ENCODE measurements around the gene SHISA9. TPM values are rescaled to one million over a fixed set of nuclear protein-coding genes. Genes with fewer than 3 reads are reported as not detected.

The SHISA9 gene
- total and polyA plus RNA-seq, 2 donors from 2014 or later = 0.95 to 2.8 TPM

- FAIRE-seq (no peak), DNase-seq (no peak)
- no peak overlapping the region for H3K27ac ChIP-seq (ENCODE audit: low read depth in 2 of 2, low read length in 2 of 2)
- H3K9me3 ChIP-seq (ENCODE audit: control insufficient read depth in 2 of 3, insufficient read depth in 1 of 3, low read length in 3 of 3) = no peaks in the 10 kb centered on the region
- no peak overlapping the region for H3K9ac ChIP-seq (ENCODE audit: low read length in 3 of 3)
- H3K36me3 ChIP-seq (ENCODE audit: control insufficient read depth in 2 of 3, insufficient read depth in 3 of 3, low read length in 3 of 3) = no peaks in the 10 kb centered on the region
- intact Hi-C loops (cut with DNase I) = no loop called here
- H3K4me1 ChIP-seq (ENCODE audit: control insufficient read depth in 2 of 3, insufficient read depth in 2 of 3, low read depth in 1 of 3, low read length in 3 of 3) = no peaks in the 10 kb centered on the region
- no peak for TF ChIP-seq CTCF (IDR thresholded peaks at IDR 0.05; ENCODE audit: borderline replicate concordance, extremely low read depth, insufficient read depth)
- H3K4me3 ChIP-seq (ENCODE audit: low read length in 3 of 3) = no peak overlapping the region
- no peaks in the 10 kb centered on the region for H3K27me3 ChIP-seq (ENCODE audit: control insufficient read depth, insufficient read depth, low read length)
These were observed 334.9 kb downstream of the SHISA9 start for GRCh38 chr16:13236308-13236707.

- no peaks in the 10 kb centered on the region for H3K27me3 ChIP-seq (ENCODE audit: control insufficient read depth, insufficient read depth, low read length)
- FAIRE-seq (no peak), DNase-seq (no peak)
- H3K9me3 ChIP-seq (ENCODE audit: control insufficient read depth in 2 of 3, insufficient read depth in 1 of 3, low read length in 3 of 3) = no peaks in the 10 kb centered on the region
- no peak for TF ChIP-seq CTCF (IDR thresholded peaks at IDR 0.05; ENCODE audit: borderline replicate concordance, extremely low read depth, insufficient read depth)
- H3K4me1 ChIP-seq (ENCODE audit: control insufficient read depth in 2 of 3, insufficient read depth in 2 of 3, low read depth in 1 of 3, low read length in 3 of 3) = no peaks in the 10 kb centered on the region
- H3K4me3 ChIP-seq (ENCODE audit: low read length in 3 of 3) = no peak overlapping the region
- intact Hi-C loops (cut with DNase I) = no loop called here
- no peak overlapping the region for H3K9ac ChIP-seq (ENCODE audit: low read length in 3 of 3)
- H3K27ac ChIP-seq (ENCODE audit: low read depth in 2 of 2, low read length in 2 of 2) = no peak overlapping the region
- H3K36me3 ChIP-seq (ENCODE audit: control insufficient read depth in 2 of 3, insufficient read depth in 3 of 3, low read length in 3 of 3) = no peaks in the 10 kb centered on the region
These were observed 336.8 kb downstream of the SHISA9 start for GRCh38 chr16:13238182-13238581.

- Histone ChIP-seq H3K27ac (ENCODE audit: low read depth in 2 of 2, low read length in 2 of 2) (no peak overlapping the region), H3K9ac (ENCODE audit: low read length in 3 of 3) (no peak overlapping the region), H3K36me3 (ENCODE audit: control insufficient read depth in 2 of 3, insufficient read depth in 3 of 3, low read length in 3 of 3) (no peaks in the 10 kb centered on the region), H3K4me3 (ENCODE audit: low read length in 3 of 3) (no peak overlapping the region), H3K4me1 (ENCODE audit: control insufficient read depth in 2 of 3, insufficient read depth in 2 of 3, low read depth in 1 of 3, low read length in 3 of 3) (no peaks in the 10 kb centered on the region), H3K9me3 (ENCODE audit: control insufficient read depth in 2 of 3, insufficient read depth in 1 of 3, low read length in 3 of 3) (no peaks in the 10 kb centered on the region), H3K27me3 (ENCODE audit: control insufficient read depth, insufficient read depth, low read length) (no peaks in the 10 kb centered on the region)
- FAIRE-seq (no peak), DNase-seq (no peak)
- TF ChIP-seq CTCF (IDR thresholded peaks at IDR 0.05; ENCODE audit: borderline replicate concordance, extremely low read depth, insufficient read depth) = no peak
- intact Hi-C loops (cut with DNase I) = no loop called here
These were observed 340.8 kb downstream of the SHISA9 start for GRCh38 chr16:13242201-13242600.

GRCh38 chr16:13244770-13245169, 343.4 kb downstream of the SHISA9 start:
- no peaks in the 10 kb centered on the region for H3K27me3 ChIP-seq (ENCODE audit: control insufficient read depth, insufficient read depth, low read length)
- DNase-seq (no peak), FAIRE-seq (no peak)
- H3K36me3 ChIP-seq (ENCODE audit: control insufficient read depth in 2 of 3, insufficient read depth in 3 of 3, low read length in 3 of 3) = no peaks in the 10 kb centered on the region
- H3K27ac ChIP-seq (ENCODE audit: low read depth in 2 of 2, low read length in 2 of 2) = no peak overlapping the region
- TF ChIP-seq CTCF (IDR thresholded peaks at IDR 0.05; ENCODE audit: borderline replicate concordance, extremely low read depth, insufficient read depth) = no peak
- no peaks in the 10 kb centered on the region for H3K4me1 ChIP-seq (ENCODE audit: control insufficient read depth in 2 of 3, insufficient read depth in 2 of 3, low read depth in 1 of 3, low read length in 3 of 3)
- intact Hi-C loops (cut with DNase I) = no loop called here
- H3K9me3 ChIP-seq (ENCODE audit: control insufficient read depth in 2 of 3, insufficient read depth in 1 of 3, low read length in 3 of 3) = no peaks in the 10 kb centered on the region
- H3K9ac ChIP-seq (ENCODE audit: low read length in 3 of 3) = no peak overlapping the region
- H3K4me3 ChIP-seq (ENCODE audit: low read length in 3 of 3) = no peak overlapping the region

Data from kidney (tissue), 14 donors.